ENCODE data around the gene TMEM132C. TPM values are rescaled to one million over a fixed set of nuclear protein-coding genes. Genes with fewer than 3 reads are reported as not detected.

The TMEM132C gene
- total RNA-seq (ENCODE audit: low replicate concordance) = 3.9 and 5.1 TPM in 2 replicates

GRCh38 chr12:128267131-128267622 is at the start of gene TMEM132C:
Gene TMEM132C (plus strand): TSS chr12:128267170. CDS start chr12:128267403, 233 bp downstream.
- H2AFZ ChIP-seq (replicated peaks) = peak within 1 kb of the TSS; percentile 63
- H4K20me1 ChIP-seq (ENCODE audit: low read depth) = peaks cover 18% of the 10 kb centered on the region
- Mint-ChIP-seq H3K36me3 (peaks cover 15% of the 10 kb centered on the region), H3K9me3 (peaks cover 25% of the 10 kb centered on the region), H3K4me1 (peaks cover 44% of the 10 kb centered on the region), H3K4me3 (peak within 1 kb of the TSS; percentile 96), H3K27ac (peak within 1 kb of the TSS; percentile 81), H3K27me3 (ENCODE audit: insufficient read depth, low read depth) (peaks cover 28% of the 10 kb centered on the region)
- no peaks in the 10 kb centered on the region for H3K36me3 ChIP-seq
- H3K27me3 ChIP-seq = peaks cover 99% of the 10 kb centered on the region
- H3K9me3 ChIP-seq (ENCODE audit: low read depth) = peaks cover 9% of the 10 kb centered on the region
- H3K4me2 ChIP-seq = peak within 1 kb of the TSS; percentile 89
- peak within 1 kb of the TSS; percentile 49 for H3K4me3 ChIP-seq
- H3K27ac ChIP-seq = no peak within 1 kb of the TSS
- H3K4me1 ChIP-seq = peaks cover 25% of the 10 kb centered on the region
- peak; percentile 76 for DNase-seq (ENCODE audit: low spot score)
- H3K79me2 ChIP-seq (ENCODE audit: low read depth) = no peaks in the 10 kb centered on the region
- H3K9ac ChIP-seq = no peak within 1 kb of the TSS
- peaks cover 12% of the 10 kb centered on the region for H3F3A ChIP-seq (ENCODE audit: low read depth)
- no peak for TF ChIP-seq EZH2phosphoT487 (IDR thresholded peaks at IDR 0.05)
- TF ChIP-seq EZH2 (IDR thresholded peaks at IDR 0.05) = no peak
- no peak for TF ChIP-seq CTCF (IDR thresholded peaks at IDR 0.05)

- H3K4me3 Mint-ChIP-seq = no peak overlapping the region
- H3K9me3 Mint-ChIP-seq = peaks cover 2% of the 10 kb centered on the region
- H3K36me3 Mint-ChIP-seq = no peaks in the 10 kb centered on the region
These were observed 42.7 kb upstream of the TMEM132C start for GRCh38 chr12:128224226-128224625.

GRCh38 chr12:128228581-128228980 is 38.4 kb upstream of the TMEM132C start:
- Mint-ChIP-seq H3K4me1 (peaks cover 9% of the 10 kb centered on the region), H3K27ac (no peak overlapping the region), H3K4me3 (no peak overlapping the region), H3K27me3 (ENCODE audit: insufficient read depth, low read depth) (peaks cover 7% of the 10 kb centered on the region), H3K9me3 (no peaks in the 10 kb centered on the region), H3K36me3 (no peaks in the 10 kb centered on the region)
- DNase-seq (ENCODE audit: low spot score) = no peak
- no peaks in the 10 kb centered on the region for H3K9me3 ChIP-seq (ENCODE audit: low read depth)
- no peak overlapping the region for H3K27ac ChIP-seq
- H3K4me2 ChIP-seq = no peak overlapping the region
- H2AFZ ChIP-seq (replicated peaks) = no peak overlapping the region
- no peaks in the 10 kb centered on the region for H3F3A ChIP-seq (ENCODE audit: low read depth)
- TF ChIP-seq EZH2phosphoT487 (IDR thresholded peaks at IDR 0.05) = no peak
- TF ChIP-seq EZH2 (IDR thresholded peaks at IDR 0.05) = no peak
- TF ChIP-seq CTCF (IDR thresholded peaks at IDR 0.05) = no peak
- no peaks in the 10 kb centered on the region for H4K20me1 ChIP-seq (ENCODE audit: low read depth)
- H3K36me3 ChIP-seq = no peaks in the 10 kb centered on the region
- H3K9ac ChIP-seq = no peak overlapping the region
- H3K4me3 ChIP-seq = no peak overlapping the region
- H3K27me3 ChIP-seq = no peaks in the 10 kb centered on the region
- H3K79me2 ChIP-seq (ENCODE audit: low read depth) = no peaks in the 10 kb centered on the region
- H3K4me1 ChIP-seq = peaks cover 6% of the 10 kb centered on the region

More at GRCh38 chr12:128224226-128224625, 42.7 kb upstream of the TMEM132C start:
- no peak overlapping the region for H3K4me3 ChIP-seq
- no peaks in the 10 kb centered on the region for H4K20me1 ChIP-seq (ENCODE audit: low read depth)
- H3K9ac ChIP-seq = no peak overlapping the region
- no peaks in the 10 kb centered on the region for H3F3A ChIP-seq (ENCODE audit: low read depth)
- TF ChIP-seq CTCF (IDR thresholded peaks at IDR 0.05) (no peak), EZH2 (IDR thresholded peaks at IDR 0.05) (no peak), EZH2phosphoT487 (IDR thresholded peaks at IDR 0.05) (no peak)
- no peaks in the 10 kb centered on the region for H3K9me3 ChIP-seq (ENCODE audit: low read depth)
- no peaks in the 10 kb centered on the region for H3K79me2 ChIP-seq (ENCODE audit: low read depth)
- H2AFZ ChIP-seq (replicated peaks) = no peak overlapping the region
- no peak overlapping the region for H3K4me2 ChIP-seq
- Mint-ChIP-seq H3K4me1 (peaks cover 9% of the 10 kb centered on the region), H3K27ac (no peak overlapping the region), H3K27me3 (ENCODE audit: insufficient read depth, low read depth) (peaks cover 3% of the 10 kb centered on the region)
- H3K27me3 ChIP-seq = no peaks in the 10 kb centered on the region
- peaks cover 6% of the 10 kb centered on the region for H3K4me1 ChIP-seq
- H3K27ac ChIP-seq = no peak overlapping the region
- no peaks in the 10 kb centered on the region for H3K36me3 ChIP-seq
- DNase-seq (ENCODE audit: low spot score) = no peak
